Epithelial cell of proximal tubule (primary cell): Measurements from ENCODE around the gene PSMD7. TPM values are rescaled to one million over a fixed set of nuclear protein-coding genes. Genes with fewer than 3 reads are reported as not detected.

Experiments used
- DNase-seq: peaks from one replicate; pipeline ENCODE4 v3.0.0-alpha.2; 2011; ENCODE audit warnings: low read depth
- H3K4me3 ChIP-seq: 2 replicates; pipeline ENCODE4 v1.5.1; 2011; ENCODE audit warnings: low read depth, mild to moderate bottlenecking, low read length
- total RNA-seq: library from RNA; depleted of rRNA; stranded (reverse); fragments of >200 nt; gene quantifications from 2 replicates; pipeline ENCODE4 v1.2.3, GENCODE V29; 2015
- TF ChIP-seq, protein P1 (sequence below): conservative IDR thresholded peaks from 2 replicates; pipeline ENCODE4 v1.5.1; 2012; ENCODE audit warnings: low read depth, mild to moderate bottlenecking, low read length

PSMD7 gene
- total RNA-seq, 1 donor from 2014 or later: 99.1 TPM

DNA sequence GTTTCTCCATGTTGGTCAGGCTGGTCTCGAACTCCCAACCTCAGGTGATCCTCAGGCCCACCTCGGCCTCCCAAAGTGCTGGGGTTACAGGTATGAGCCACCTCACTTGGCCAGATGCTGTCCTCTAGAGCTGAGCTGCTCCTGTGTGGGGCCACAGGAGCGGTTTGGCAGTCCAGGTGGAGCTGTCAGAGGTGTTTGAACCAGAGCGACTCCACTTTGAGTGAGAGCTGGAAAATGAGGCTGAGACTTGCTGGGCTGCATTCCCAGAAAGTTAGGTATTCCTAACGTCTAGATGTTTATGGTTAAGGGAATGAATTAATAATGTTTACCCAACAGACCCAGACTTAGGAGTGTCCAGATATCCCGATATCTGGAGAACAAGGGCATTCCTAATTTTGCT, 16.8 kb upstream of the PSMD7 start:
- no peak overlapping the region for H3K4me3 ChIP-seq
- TF ChIP-seq, protein P1, sequence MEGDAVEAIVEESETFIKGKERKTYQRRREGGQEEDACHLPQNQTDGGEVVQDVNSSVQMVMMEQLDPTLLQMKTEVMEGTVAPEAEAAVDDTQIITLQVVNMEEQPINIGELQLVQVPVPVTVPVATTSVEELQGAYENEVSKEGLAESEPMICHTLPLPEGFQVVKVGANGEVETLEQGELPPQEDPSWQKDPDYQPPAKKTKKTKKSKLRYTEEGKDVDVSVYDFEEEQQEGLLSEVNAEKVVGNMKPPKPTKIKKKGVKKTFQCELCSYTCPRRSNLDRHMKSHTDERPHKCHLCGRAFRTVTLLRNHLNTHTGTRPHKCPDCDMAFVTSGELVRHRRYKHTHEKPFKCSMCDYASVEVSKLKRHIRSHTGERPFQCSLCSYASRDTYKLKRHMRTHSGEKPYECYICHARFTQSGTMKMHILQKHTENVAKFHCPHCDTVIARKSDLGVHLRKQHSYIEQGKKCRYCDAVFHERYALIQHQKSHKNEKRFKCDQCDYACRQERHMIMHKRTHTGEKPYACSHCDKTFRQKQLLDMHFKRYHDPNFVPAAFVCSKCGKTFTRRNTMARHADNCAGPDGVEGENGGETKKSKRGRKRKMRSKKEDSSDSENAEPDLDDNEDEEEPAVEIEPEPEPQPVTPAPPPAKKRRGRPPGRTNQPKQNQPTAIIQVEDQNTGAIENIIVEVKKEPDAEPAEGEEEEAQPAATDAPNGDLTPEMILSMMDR: no peak
- no peak for DNase-seq

DNA sequence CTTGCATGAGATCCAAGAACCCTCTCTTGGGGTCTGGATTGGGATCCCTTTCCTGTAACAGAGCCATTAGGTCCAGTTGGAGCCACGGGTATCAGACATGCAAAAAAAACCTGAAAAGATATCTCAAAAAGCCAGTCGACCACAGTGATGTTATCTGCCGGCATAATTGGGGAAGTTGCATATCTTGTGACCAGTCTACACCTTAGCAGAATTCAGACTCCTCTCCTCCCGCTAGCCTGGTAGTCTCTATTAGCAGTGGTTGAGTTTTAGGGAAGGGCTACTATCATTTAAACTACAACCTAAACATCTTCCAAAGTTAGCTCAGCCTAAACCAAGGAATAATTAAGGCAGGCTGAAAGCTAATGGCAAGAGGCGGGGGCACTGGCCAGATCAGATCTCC, 16.2 kb upstream of the PSMD7 start:
- TF ChIP-seq, protein P1: no peak
- no peak overlapping the region for H3K4me3 ChIP-seq
- no peak for DNase-seq

DNA sequence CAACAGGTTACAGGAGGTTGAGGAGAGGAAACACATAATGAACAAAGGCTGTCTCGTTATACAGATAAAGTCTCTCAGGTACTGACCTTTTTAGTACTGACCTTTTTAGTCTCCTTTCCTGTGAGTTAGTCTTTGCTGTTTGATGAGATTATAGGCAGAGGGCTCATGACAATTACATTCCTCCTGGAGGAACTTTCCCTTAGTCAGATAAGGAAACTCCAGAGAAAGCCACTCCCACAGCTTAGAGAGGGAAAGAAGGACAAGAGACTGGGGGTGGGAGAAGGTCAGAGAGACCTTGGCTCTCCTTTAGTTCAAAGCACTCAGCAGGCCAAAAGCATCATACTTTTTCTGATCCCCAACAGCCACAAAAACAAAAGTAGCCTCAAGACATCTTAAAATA, 15.3 kb upstream of the PSMD7 start:
- TF ChIP-seq, protein P1: no peak
- no peak for DNase-seq
- H3K4me3 ChIP-seq: no peak overlapping the region

DNA sequence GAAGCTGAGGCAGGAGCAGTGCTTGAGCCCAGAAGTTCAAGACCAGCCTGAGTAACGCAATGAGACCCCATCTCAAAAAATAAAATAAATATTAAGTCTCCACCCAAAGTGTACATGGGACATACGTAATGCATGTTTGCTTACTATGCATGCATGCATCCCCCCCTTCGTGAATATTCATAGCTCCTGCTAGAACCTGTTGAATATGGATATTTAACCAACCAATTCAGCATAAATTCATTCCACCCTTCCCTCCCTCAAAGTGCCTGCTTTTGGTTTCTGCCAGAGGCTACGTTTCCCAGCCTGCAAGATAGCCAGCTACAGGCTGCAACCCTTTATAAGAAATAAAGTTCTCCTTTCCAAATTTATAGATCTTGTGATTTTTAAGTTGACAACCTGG, 12.9 kb upstream of the PSMD7 start:
- no peak for DNase-seq
- no peak overlapping the region for H3K4me3 ChIP-seq
- TF ChIP-seq, protein P1: no peak

DNA sequence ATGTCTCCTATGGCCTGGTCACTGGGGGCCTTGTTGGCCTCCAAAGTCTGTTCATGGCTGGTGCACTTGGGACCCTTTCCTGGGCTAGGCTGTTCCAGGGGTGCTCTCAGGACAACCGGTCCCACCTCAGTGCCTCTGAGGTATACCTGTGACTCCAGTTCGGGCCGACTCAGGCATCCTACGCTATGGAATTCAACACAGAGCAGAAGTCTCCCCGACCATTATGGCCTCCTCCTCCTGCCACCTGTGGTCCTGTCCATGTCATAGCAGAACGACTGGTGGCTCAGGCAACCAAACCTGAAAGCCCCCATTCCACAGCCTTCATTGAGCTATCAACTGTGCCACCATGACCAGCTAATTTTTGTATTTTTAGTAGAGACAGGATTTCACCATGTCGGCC, 8.5 kb upstream of the PSMD7 start:
- TF ChIP-seq, protein P1: no peak
- DNase-seq: no peak

DNA sequence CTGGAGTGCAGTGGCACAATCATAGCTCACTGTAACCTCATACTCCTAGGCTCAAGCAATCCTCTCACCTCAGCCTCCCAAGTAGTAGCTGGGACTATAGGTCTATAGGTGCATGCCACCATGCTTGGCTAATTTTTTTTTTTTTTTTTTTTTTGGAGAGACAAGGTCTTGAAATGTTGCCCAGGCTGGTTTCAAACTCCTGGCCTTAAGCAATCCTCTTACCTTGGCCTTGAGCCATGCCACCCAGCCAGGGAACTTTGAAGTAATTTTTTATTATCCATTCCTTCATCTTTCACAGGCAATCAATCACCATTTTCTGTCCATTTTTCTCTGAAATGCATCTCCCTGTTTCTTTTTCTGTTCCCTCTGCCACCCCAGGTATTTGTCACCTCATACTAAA, 6.3 kb upstream of the PSMD7 start:
- TF ChIP-seq, protein P1: no peak
- DNase-seq: no peak
- H3K4me3 ChIP-seq: no peak overlapping the region

More for the DNA sequence above, 8.5 kb upstream of the PSMD7 start:
- no peak overlapping the region for H3K4me3 ChIP-seq

DNA sequence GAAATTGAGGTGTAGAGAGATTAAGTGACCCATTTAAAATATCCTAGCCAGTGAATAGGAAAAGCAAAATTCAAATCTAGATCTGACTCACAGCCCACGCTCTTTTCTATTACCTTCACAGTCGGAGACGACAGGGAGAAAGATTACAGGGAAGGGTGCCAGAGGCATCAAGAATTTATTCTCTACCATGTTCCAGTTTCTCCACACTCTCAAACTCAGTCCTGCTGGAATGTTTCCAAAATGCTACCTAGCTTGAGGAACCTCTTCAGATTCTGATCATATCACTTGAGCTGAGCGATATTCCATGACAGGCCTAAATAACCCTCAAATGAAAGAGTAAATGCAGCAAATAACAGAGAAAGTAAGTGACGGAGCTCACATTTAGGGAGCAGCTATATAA, 5.4 kb upstream of the PSMD7 start:
- no peak overlapping the region for H3K4me3 ChIP-seq
- no peak for DNase-seq

More for the DNA sequence above, 5.4 kb upstream of the PSMD7 start:
- TF ChIP-seq, protein P1: no peak
